ENCODE results near the gene LRP1B.

GRCh38 chr2:141386168-141386567 is 744.6 kb downstream of the LRP1B start:
- TF ChIP-seq, protein P1, sequence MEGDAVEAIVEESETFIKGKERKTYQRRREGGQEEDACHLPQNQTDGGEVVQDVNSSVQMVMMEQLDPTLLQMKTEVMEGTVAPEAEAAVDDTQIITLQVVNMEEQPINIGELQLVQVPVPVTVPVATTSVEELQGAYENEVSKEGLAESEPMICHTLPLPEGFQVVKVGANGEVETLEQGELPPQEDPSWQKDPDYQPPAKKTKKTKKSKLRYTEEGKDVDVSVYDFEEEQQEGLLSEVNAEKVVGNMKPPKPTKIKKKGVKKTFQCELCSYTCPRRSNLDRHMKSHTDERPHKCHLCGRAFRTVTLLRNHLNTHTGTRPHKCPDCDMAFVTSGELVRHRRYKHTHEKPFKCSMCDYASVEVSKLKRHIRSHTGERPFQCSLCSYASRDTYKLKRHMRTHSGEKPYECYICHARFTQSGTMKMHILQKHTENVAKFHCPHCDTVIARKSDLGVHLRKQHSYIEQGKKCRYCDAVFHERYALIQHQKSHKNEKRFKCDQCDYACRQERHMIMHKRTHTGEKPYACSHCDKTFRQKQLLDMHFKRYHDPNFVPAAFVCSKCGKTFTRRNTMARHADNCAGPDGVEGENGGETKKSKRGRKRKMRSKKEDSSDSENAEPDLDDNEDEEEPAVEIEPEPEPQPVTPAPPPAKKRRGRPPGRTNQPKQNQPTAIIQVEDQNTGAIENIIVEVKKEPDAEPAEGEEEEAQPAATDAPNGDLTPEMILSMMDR (IDR thresholded peaks at IDR 0.05 in 4 of 5, conservative IDR thresholded peaks at IDR 0.05 in 1 of 5) = no peak
- TF ChIP-seq POLR2A (IDR thresholded peaks at IDR 0.05) = no peak
